Measurements from ENCODE around the gene TMC4. TPM values are rescaled to one million over a fixed set of nuclear protein-coding genes. Genes with fewer than 3 reads are reported as not detected.

Gene TMC4
- total RNA-seq, 8 experiments from 2014 or later: 0.76 to 2.8 (median 1.5) TPM

GRCh38 chr19:54168174-54168917, 4.6 kb downstream of the TMC4 start:
- in situ Hi-C loops (cut with MboI; ENCODE audit: low pct_unique_long_range_greater_than_20kb in 2 of 9, low sequenced_read_pairs in 9 of 9, unreplicated experiment in 9 of 9): loop anchor here in 1 of 9 experiments (10.0 kb wide), 1 partner anchor 66 kb away; no protein-coding TSS in a partner anchor
- Histone ChIP-seq H3K4me1 (replicated peaks in 1 of 2) (peaks cover 0 to 9% of the 10 kb centered on the region in 2 donors), H3K4me3 (no peak overlapping the region), H3K27ac (no peak overlapping the region)
- ATAC-seq (replicated peaks in 6 of 8): peak; percentile 72 to 96 (median 92)
- 1 to 40% (median 5%) methylated on average over 2 to 9 of the region's 25 CpGs; no CpG with 5 or more reads in 5 of the 10 experiments for WGBS, 10 experiments

- Histone ChIP-seq H3K4me1 (replicated peaks in 1 of 2) (peaks cover 2 to 14% of the 10 kb centered on the region in 2 donors), H3K4me3 (no peak overlapping the region), H3K27ac (no peak overlapping the region)
- 80 to 100% (median 91%) methylated on average over 2 to 14 of the region's 25 CpGs; no CpG with 5 or more reads in 5 of the 10 experiments for whole genome bisulfite sequencing, 10 experiments
- in situ Hi-C loops (cut with MboI; ENCODE audit: low pct_unique_long_range_greater_than_20kb in 2 of 9, low sequenced_read_pairs in 9 of 9, unreplicated experiment in 9 of 9): loop anchor here in 1 of 9 experiments (10.0 kb wide), 1 partner anchor 70 kb away; no protein-coding TSS in a partner anchor
- ATAC-seq (replicated peaks in 6 of 8): no peak
Measured at GRCh38 chr19:54165222-54165621, 7.7 kb downstream of the TMC4 start.

GRCh38 chr19:54164369-54165068, 8.4 kb downstream of the TMC4 start:
- peak in 4 of 8 experiments; percentile 13 to 36 (median 24) for ATAC-seq (replicated peaks in 6 of 8)
- peak overlapping the region in 3 of 5 donors; percentile 3 to 25 (median 9) for H3K4me3 ChIP-seq
- peaks cover 2 to 14% of the 10 kb centered on the region in 2 donors for H3K4me1 ChIP-seq (replicated peaks in 1 of 2)
- 0 to 72% (median 17%) methylated on average over 2 to 14 of the region's 37 CpGs; no CpG with 5 or more reads in 2 of the 10 experiments for WGBS, 10 experiments
- H3K27ac ChIP-seq: no peak overlapping the region
- in situ Hi-C loops (cut with MboI; ENCODE audit: low pct_unique_long_range_greater_than_20kb in 2 of 9, low sequenced_read_pairs in 9 of 9, unreplicated experiment in 9 of 9): loop anchor here in 1 of 9 experiments (10.0 kb wide), 1 partner anchor 70 kb away; no protein-coding TSS in a partner anchor

- Histone ChIP-seq H3K4me1 (replicated peaks in 1 of 2) (peaks cover 8 to 15% of the 10 kb centered on the region in 2 donors), H3K27ac (no peak overlapping the region), H3K4me3 (peak overlapping the region in 2 of 5 donors; percentile 42 to 45)
- no peak for ATAC-seq (replicated peaks in 6 of 8)
- 56 to 100% (median 85%) methylated on average over 2 to 10 of the region's 14 CpGs; no CpG with 5 or more reads in 3 of the 10 experiments for WGBS, 10 experiments
- in situ Hi-C loops (cut with MboI; ENCODE audit: low pct_unique_long_range_greater_than_20kb in 2 of 9, low sequenced_read_pairs in 9 of 9, unreplicated experiment in 9 of 9): loop anchor here in 1 of 9 experiments (10.0 kb wide), 1 partner anchor 72 kb away; no protein-coding TSS in a partner anchor
Measured at GRCh38 chr19:54162884-54163283, 10.1 kb downstream of the TMC4 start.

- Histone ChIP-seq H3K4me3 (peak overlapping the region; percentile 20 to 45 (median 41)), H3K4me1 (replicated peaks in 1 of 2) (peaks cover 8 to 15% of the 10 kb centered on the region in 2 donors), H3K27ac (no peak overlapping the region)
- ATAC-seq (replicated peaks in 6 of 8): peak in 7 of 8 experiments; percentile 1 to 21 (median 4)
- in situ Hi-C loops (cut with MboI; ENCODE audit: low pct_unique_long_range_greater_than_20kb in 2 of 9, low sequenced_read_pairs in 9 of 9, unreplicated experiment in 9 of 9): loop anchor here in 1 of 9 experiments (10.0 kb wide), 1 partner anchor 72 kb away; no protein-coding TSS in a partner anchor
- 0% methylated on average over 1 to 5 of the region's 35 CpGs; no CpG with 5 or more reads in 8 of the 10 experiments for WGBS, 10 experiments
Measured at GRCh38 chr19:54162241-54162805, 10.6 kb downstream of the TMC4 start.

DNA sequence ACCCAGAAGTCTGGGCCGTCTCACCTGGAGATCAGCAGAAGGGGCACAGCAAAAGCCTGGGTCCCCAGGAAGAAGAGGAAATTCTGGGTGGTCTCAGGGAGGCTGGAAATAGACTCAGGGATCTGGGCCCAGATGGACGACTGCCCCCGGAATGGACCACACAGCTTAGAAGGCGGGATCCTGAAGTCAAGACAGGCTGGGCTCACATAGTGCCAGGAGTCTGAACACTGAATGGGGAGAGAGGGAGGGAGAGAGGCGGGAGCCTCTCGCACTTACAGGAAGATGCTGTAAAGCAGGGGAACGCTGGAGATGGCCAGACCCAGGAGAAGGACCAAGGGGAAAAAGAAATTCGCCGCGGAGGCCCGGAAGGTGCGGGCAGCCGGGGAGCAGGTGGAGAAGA, 12.1 kb downstream of the TMC4 start:
- WGBS, 10 experiments: 0 to 79% (median 14%) methylated on average over 1 to 12 of the region's 13 CpGs; no CpG with 5 or more reads in 2 of the 10 experiments
- H3K4me1 ChIP-seq (replicated peaks in 1 of 2): peaks cover 8 to 15% of the 10 kb centered on the region in 2 donors
- no peak for ATAC-seq (replicated peaks in 6 of 8)
- H3K4me3 ChIP-seq: peak overlapping the region; percentile 45 to 66 (median 57)
- in situ Hi-C loops (cut with MboI; ENCODE audit: low pct_unique_long_range_greater_than_20kb in 2 of 9, low sequenced_read_pairs in 9 of 9, unreplicated experiment in 9 of 9): loop anchor here in 1 of 9 experiments (10.0 kb wide), 1 partner anchor 74 kb away; no protein-coding TSS in a partner anchor
- H3K27ac ChIP-seq: peak overlapping the region; percentile 68 to 82

GRCh38 chr19:54160182-54160811, 12.7 kb downstream of the TMC4 start:
- H3K4me3 ChIP-seq: peak overlapping the region; percentile 45 to 66 (median 57)
- in situ Hi-C loops (cut with MboI; ENCODE audit: low pct_unique_long_range_greater_than_20kb in 2 of 9, low sequenced_read_pairs in 9 of 9, unreplicated experiment in 9 of 9): loop anchor here in 1 of 9 experiments (10.0 kb wide), 1 partner anchor 75 kb away; no protein-coding TSS in a partner anchor
- WGBS, 10 experiments: 0% methylated on average over 1 to 5 of the region's 28 CpGs; no CpG with 5 or more reads in 4 of the 10 experiments
- H3K4me1 ChIP-seq (replicated peaks in 1 of 2): peaks cover 8 to 15% of the 10 kb centered on the region in 2 donors
- H3K27ac ChIP-seq: peak overlapping the region; percentile 68 to 82
- ATAC-seq (replicated peaks in 6 of 8): peak in 6 of 8 experiments; percentile 0 to 3 (median 1)

- H3K27ac ChIP-seq: peak within 1 kb of the TSS; percentile 83 to 94
- H3K4me3 ChIP-seq: peak within 1 kb of the TSS; percentile 69 to 96 (median 83)
- ATAC-seq (replicated peaks in 6 of 8): peak; percentile 84 to 94 (median 90)
- in situ Hi-C loops (cut with MboI; ENCODE audit: low pct_unique_long_range_greater_than_20kb in 2 of 9, low sequenced_read_pairs in 9 of 9, unreplicated experiment in 9 of 9): loop anchor here in 1 of 9 experiments (10.0 kb wide), 1 partner anchor 75 kb away; no protein-coding TSS in a partner anchor
- H3K4me1 ChIP-seq (replicated peaks in 1 of 2): peaks cover 8 to 15% of the 10 kb centered on the region in 2 donors
- WGBS, 10 experiments: 0 to 4% (median 0%) methylated on average over 4 to 23 of the region's 72 CpGs; no CpG with 5 or more reads in 3 of the 10 experiments
Measured at GRCh38 chr19:54159352-54160181, 13.4 kb downstream of the TMC4 start, which contains the start of gene LENG1. LENG1 (minus strand) TSS chr19:54159721; CDS start chr19:54159695, 26 bp downstream.

DNA sequence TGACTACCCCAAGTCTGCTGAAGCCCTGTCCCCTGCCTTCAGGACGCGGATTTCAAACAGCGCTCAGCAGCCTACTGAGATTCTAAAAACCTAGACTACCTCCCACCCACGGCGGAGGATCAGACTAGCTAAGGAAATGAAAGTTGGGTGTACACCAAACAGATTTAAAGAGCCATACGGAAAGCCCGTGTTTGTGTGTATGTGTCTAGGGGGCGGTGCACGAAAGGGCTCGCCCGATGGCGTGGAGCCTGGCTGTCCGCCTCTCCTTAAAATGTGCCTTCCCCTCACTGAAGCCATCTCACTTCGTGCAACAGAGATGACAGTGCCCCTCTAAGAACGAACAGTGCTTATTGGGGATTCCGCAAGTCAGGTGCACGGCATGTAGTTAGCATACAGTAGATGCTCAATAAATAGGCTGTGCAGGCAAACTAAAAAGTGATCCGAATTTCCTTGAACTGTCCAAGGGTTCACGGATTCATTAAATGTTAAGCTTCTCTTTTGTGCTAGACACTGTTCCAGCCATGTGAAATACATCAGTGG, 14.1 kb downstream of the TMC4 start:
- Histone ChIP-seq H3K27ac (peak overlapping the region; percentile 83 to 94), H3K4me3 (peak overlapping the region; percentile 69 to 96 (median 83)), H3K4me1 (replicated peaks in 1 of 2) (peaks cover 8 to 15% of the 10 kb centered on the region in 2 donors)
- WGBS, 10 experiments: 5 to 47% (median 19%) methylated on average over 1 to 16 of the region's 19 CpGs; no CpG with 5 or more reads in 2 of the 10 experiments
- peak in 2 of 8 experiments; percentile 3 for ATAC-seq (replicated peaks in 6 of 8)
- in situ Hi-C loops (cut with MboI; ENCODE audit: low pct_unique_long_range_greater_than_20kb in 2 of 9, low sequenced_read_pairs in 9 of 9, unreplicated experiment in 9 of 9): no loop called here

GRCh38 chr19:54156953-54157352, 16.0 kb downstream of the TMC4 start:
- no peak overlapping the region for H3K4me3 ChIP-seq
- 80 to 100% (median 86%) methylated on average over 1 to 2 of the region's 3 CpGs; no CpG with 5 or more reads in 6 of the 10 experiments for WGBS, 10 experiments

DNA sequence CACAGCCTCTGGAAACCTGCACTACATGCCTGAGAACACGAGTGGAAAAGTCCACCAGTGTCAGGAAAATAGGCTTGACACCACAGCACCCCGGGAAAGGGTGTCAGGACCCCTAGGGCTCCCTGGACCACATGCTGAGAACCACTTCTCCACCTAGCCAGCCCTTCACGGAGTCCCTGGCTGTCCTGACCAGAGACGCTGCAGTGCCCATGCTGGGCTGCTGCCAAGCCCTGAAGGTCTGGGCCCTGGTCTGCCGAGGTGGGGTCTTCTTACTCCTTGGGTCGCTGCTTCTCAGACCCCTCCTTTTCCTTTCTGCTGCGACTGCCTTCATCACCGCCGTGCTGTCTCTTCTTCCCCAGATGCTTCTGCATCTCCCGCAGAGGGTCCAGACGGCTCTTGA, 16.5 kb downstream of the TMC4 start:
- Histone ChIP-seq H3K4me3 (no peak overlapping the region), H3K27ac (no peak overlapping the region), H3K4me1 (replicated peaks in 1 of 2) (peaks cover 8 to 10% of the 10 kb centered on the region in 2 donors)
- ATAC-seq (replicated peaks in 6 of 8): no peak
- 17 to 100% (median 100%) methylated on average over 1 to 4 of the region's 11 CpGs; no CpG with 5 or more reads in 5 of the 10 experiments for WGBS, 10 experiments
- in situ Hi-C loops (cut with MboI; ENCODE audit: low pct_unique_long_range_greater_than_20kb in 2 of 9, low sequenced_read_pairs in 9 of 9, unreplicated experiment in 9 of 9): no loop called here

More at GRCh38 chr19:54156953-54157352, 16.0 kb downstream of the TMC4 start:
- Histone ChIP-seq H3K27ac (no peak overlapping the region), H3K4me1 (replicated peaks in 1 of 2) (peaks cover 8 to 13% of the 10 kb centered on the region in 2 donors)
- no peak for ATAC-seq (replicated peaks in 6 of 8)
- in situ Hi-C loops (cut with MboI; ENCODE audit: low pct_unique_long_range_greater_than_20kb in 2 of 9, low sequenced_read_pairs in 9 of 9, unreplicated experiment in 9 of 9): no loop called here

All from motor neuron (in vitro differentiated cells).